Coronary artery (tissue), 2 donors: ENCODE measurements around the gene RALGAPB.

ENCODE experiments used
- DNase-seq: peaks from one replicate; pipeline ENCODE4 v3.0.0-alpha.2; 2017; ENCODE audit warnings: low spot score
- H3K27ac ChIP-seq, 2 donors: fragments of 200-600 bp; sonication (generic); one replicate each; pipeline ENCODE4 v1.5.1; 2016 to 2019
- H3K4me3 ChIP-seq: fragments of 200-600 bp; sonication (generic); 2 replicates; pipeline ENCODE4 v1.5.1; 2016; ENCODE audit warnings: mild to moderate bottlenecking, moderate library complexity
- TF ChIP-seq, protein P1 (sequence below): fragments of 200-600 bp; sonication (generic); IDR thresholded peaks from one replicate; pipeline ENCODE4 v1.5.1; 2019; ENCODE audit warnings: antibody characterized with exemption

RALGAPB gene

DNA sequence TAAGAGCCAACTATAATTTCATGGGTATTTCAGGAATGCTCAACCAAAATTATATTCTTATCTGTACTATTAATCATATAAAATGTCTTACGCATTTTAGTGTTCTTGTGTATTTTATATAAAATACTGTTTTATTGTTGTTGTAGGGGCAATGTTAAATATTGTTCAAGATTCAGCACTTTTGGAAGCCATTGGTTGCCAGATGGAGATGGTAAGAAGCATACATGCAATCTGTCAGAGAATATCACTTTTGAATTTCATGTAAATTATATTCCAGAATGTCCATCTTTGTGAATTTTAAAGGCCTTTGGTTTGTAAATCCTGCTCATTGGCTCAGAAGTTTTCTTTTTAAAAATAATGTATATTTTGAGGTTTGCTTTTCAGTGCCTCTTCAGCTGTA, 58.4 kb downstream of the RALGAPB start:
- DNase-seq: no peak
- Histone ChIP-seq H3K4me3 (no peak overlapping the region), H3K27ac (no peak overlapping the region)
- TF ChIP-seq, protein P1, sequence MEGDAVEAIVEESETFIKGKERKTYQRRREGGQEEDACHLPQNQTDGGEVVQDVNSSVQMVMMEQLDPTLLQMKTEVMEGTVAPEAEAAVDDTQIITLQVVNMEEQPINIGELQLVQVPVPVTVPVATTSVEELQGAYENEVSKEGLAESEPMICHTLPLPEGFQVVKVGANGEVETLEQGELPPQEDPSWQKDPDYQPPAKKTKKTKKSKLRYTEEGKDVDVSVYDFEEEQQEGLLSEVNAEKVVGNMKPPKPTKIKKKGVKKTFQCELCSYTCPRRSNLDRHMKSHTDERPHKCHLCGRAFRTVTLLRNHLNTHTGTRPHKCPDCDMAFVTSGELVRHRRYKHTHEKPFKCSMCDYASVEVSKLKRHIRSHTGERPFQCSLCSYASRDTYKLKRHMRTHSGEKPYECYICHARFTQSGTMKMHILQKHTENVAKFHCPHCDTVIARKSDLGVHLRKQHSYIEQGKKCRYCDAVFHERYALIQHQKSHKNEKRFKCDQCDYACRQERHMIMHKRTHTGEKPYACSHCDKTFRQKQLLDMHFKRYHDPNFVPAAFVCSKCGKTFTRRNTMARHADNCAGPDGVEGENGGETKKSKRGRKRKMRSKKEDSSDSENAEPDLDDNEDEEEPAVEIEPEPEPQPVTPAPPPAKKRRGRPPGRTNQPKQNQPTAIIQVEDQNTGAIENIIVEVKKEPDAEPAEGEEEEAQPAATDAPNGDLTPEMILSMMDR: no peak

DNA sequence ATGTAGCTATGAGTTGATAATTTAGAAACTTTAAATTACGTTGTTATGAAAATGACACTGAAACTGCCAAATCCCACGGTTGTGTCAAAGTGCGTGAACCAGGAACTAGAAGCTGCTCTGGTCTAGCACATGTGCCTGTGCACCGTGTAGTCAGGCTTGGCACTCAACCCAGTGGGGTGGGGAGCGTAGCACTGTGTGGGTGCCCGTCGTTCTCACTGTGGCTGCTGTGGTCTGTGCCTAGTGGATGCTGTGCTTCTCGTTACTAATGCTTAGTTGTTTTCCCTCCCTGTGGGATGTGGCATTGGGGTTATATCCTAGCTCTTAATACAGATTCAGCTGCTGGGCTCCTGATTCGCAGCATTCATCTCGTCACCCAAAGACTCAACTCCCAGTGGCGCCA, 62.1 kb downstream of the RALGAPB start:
- Histone ChIP-seq H3K27ac (no peak overlapping the region), H3K4me3 (no peak overlapping the region)
- no peak for DNase-seq
- TF ChIP-seq, protein P1: no peak

DNA sequence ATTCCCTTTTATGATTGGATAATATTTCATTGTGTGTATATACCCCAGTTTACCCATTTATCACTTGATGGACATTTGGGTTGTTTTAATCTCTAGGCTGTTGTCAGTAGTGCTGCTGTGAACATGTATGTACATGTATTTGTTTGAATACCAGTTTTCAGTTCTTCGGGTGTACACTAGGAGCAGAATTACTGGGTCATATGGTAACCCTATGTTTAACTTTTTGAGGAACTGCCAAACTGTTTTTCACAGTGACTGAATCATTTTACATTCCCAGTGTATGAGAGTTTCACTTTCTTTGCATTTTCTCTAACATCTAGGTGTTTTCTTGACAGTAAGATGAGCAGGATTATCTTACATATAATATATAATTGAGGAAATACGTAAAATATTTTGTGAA, 63.7 kb downstream of the RALGAPB start:
- TF ChIP-seq, protein P1: no peak
- DNase-seq: no peak
- Histone ChIP-seq H3K27ac (no peak overlapping the region), H3K4me3 (no peak overlapping the region)

DNA sequence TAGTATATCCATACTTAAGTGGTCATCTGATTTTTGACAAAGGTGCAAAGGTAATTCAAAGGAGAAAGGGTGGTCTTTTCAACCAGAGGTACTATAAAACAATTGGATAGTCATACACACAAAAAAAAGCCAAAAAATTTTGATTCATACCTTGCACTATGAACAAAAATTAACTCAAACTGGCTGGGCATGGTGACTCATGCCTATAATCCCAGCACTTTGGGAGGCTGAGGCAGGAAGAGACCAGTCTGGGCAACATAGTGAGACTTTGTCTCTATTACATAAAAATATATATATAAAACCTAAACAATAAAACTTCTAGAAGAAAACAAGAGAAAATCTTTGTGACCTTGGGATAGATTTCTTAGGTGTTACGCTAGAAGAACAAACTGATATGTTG, 64.5 kb downstream of the RALGAPB start:
- no peak overlapping the region for H3K4me3 ChIP-seq
- no peak for DNase-seq
- TF ChIP-seq, protein P1: no peak
- H3K27ac ChIP-seq: no peak overlapping the region

DNA sequence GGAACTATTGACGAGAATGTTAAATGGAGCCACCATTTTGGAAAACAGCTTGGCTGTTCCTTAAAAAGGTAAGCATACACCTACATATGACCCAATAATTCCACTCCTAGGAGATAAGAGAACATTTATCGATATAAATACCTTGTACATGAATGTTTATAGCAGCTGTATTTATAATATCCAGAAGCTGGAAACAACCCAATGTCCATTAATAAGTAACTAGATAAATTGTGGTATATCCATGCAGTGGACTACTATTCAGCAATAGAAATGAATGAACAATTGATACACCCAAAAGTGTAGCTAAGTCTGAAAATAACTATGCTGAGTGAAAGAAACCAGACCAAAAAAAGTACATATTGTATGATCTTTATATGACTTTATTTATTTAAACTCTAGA, 66.1 kb downstream of the RALGAPB start:
- DNase-seq: no peak
- no peak overlapping the region for H3K4me3 ChIP-seq
- H3K27ac ChIP-seq: no peak overlapping the region
- TF ChIP-seq, protein P1: no peak

DNA sequence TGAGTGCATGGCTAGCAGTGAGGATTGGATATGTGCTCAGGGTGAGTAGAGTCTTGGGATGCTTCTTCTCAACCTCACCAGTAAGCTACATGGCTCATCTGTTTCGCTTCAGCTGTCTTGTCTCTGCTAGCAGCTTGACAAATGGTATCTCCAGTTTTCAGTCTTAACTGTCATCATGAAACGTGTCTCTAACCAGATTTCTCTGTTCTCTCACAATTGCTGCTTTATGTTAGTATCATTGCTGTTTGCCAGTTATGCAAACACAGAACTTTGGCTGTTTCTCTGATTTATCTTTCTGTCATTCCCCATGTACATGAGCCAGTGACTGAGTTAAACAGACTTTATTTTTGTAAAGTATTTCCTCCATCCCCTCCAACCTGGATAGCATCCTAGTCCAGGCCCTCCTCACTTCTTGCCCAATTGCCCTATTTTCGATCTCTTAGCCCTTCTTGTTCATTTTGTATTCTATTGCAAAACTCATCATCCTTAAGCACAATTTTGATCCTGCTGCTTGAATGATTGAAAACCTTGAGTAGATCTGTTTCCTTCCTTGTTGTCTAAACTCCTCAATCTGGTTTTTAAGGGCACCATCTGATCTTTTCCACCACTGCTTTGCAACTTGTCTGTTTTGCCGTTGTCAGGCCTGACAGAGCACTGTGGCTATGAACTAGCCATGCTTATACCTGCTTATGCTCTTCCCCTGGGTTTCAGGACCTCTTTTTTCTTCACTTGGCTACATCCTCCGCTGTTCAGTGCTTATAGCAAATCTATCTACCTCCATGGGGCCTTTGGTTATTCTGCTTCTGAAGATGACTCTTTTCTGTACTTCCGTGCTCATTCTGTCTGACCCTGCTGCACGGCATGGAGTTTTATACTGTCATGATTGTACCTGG, 70.6 kb downstream of the RALGAPB start:
- TF ChIP-seq, protein P1: no peak
- no peak for DNase-seq
- Histone ChIP-seq H3K27ac (no peak overlapping the region), H3K4me3 (no peak overlapping the region)

DNA sequence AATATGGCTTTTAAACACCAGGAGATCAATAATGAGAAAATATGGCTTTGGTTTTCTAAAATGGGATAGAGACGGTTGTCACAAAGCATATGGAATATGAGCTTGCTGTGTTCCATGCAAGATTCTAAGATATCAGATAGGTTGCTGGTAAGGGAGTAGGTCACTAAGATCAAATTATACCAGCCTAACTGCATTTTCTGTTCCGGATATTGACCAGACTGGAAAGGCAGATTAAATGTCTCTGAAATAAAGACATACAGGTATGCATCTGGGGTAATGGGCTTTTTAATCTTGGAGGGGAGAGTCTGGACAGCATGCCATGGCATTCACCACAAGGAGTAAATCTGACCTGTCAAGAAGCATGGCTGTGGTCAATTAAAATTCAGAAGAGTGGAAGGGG, 73.1 kb downstream of the RALGAPB start:
- Histone ChIP-seq H3K4me3 (no peak overlapping the region), H3K27ac (no peak overlapping the region)
- DNase-seq: no peak
- TF ChIP-seq, protein P1: no peak
